Measurements from ENCODE around the gene RPP40.

DNA sequence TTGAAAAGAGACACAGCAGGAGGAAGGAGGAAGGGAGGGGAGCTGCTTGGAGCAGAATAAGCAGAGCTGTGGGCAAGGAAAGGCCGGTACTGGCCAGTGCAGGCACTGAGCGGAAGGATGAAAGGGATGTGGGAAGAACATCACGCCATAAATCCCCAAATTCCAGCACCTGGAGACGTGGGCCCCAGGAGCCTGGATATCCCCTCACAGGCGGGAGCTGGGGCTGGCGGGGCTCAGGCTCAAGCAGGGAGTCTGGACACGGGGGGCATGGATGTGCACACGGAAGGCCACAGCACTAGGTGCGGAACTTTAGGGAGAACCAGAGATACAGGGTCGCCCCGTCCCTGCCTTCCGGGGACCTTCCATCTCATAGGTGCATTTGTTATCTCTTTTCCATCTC, 7.5 kb upstream of the RPP40 start:
- TF ChIP-seq, protein P1, sequence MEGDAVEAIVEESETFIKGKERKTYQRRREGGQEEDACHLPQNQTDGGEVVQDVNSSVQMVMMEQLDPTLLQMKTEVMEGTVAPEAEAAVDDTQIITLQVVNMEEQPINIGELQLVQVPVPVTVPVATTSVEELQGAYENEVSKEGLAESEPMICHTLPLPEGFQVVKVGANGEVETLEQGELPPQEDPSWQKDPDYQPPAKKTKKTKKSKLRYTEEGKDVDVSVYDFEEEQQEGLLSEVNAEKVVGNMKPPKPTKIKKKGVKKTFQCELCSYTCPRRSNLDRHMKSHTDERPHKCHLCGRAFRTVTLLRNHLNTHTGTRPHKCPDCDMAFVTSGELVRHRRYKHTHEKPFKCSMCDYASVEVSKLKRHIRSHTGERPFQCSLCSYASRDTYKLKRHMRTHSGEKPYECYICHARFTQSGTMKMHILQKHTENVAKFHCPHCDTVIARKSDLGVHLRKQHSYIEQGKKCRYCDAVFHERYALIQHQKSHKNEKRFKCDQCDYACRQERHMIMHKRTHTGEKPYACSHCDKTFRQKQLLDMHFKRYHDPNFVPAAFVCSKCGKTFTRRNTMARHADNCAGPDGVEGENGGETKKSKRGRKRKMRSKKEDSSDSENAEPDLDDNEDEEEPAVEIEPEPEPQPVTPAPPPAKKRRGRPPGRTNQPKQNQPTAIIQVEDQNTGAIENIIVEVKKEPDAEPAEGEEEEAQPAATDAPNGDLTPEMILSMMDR (IDR thresholded peaks at IDR 0.05), result no peak
- no peak for TF ChIP-seq POLR2A (IDR thresholded peaks at IDR 0.05)
